Measurements from ENCODE around the gene PODXL.

DNA sequence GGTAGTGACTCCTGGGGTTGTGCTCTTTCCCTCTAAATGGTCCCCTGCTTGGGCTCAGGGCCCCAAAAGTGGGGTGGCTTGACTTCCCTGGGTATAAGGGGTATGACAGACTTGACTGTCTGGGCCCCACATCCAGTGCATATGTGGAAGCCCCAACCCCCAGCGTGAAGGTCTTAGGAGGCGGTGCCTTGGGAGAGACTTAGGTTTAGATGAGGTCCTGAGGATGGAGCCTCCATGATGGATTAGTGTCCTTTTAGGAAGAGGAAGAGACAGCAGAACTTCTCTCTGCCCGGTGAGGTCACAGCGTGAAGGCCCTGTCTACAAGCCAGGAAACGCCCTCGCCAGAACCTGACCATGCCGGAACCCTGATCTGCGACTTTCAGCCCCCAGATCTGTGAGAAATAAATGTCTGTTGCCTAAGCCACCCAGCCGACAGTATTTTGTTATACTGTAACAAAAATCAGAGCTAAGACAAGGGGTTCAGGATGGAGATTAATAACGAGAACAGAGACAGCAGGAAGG, 23.8 kb downstream of the PODXL start:
- TF ChIP-seq EZH2 (IDR thresholded peaks at IDR 0.05; ENCODE audit: borderline replicate concordance, low read depth, low read length, severe bottlenecking), result no peak
- TF ChIP-seq, protein P1, sequence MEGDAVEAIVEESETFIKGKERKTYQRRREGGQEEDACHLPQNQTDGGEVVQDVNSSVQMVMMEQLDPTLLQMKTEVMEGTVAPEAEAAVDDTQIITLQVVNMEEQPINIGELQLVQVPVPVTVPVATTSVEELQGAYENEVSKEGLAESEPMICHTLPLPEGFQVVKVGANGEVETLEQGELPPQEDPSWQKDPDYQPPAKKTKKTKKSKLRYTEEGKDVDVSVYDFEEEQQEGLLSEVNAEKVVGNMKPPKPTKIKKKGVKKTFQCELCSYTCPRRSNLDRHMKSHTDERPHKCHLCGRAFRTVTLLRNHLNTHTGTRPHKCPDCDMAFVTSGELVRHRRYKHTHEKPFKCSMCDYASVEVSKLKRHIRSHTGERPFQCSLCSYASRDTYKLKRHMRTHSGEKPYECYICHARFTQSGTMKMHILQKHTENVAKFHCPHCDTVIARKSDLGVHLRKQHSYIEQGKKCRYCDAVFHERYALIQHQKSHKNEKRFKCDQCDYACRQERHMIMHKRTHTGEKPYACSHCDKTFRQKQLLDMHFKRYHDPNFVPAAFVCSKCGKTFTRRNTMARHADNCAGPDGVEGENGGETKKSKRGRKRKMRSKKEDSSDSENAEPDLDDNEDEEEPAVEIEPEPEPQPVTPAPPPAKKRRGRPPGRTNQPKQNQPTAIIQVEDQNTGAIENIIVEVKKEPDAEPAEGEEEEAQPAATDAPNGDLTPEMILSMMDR (IDR thresholded peaks at IDR 0.05; ENCODE audit: extremely low read depth in 1 of 2, insufficient read depth in 1 of 2, low read depth in 1 of 2, low read length in 2 of 2), result no peak
- TF ChIP-seq POLR2AphosphoS5 (IDR thresholded peaks at IDR 0.05; ENCODE audit: insufficient read depth, low read depth, low read length), result no peak

Measured in endothelial cell of umbilical vein (primary cell).